Fibroblast of lung (primary cell): ENCODE data around the gene MITF.

Source experiments
- CTCF ChIP-seq, 2 donors: IDR thresholded peaks in 1 of 2; conservative IDR thresholded peaks in 1 of 2; 1 replicate in 1 of 2; 2 replicates in 1 of 2; pipeline ENCODE4 v1.5.1; 2011 to 2012; ENCODE audit warnings: low read length in 2 of 2, control low read depth in 1 of 2, inconsistent platforms in 1 of 2, low read depth in 1 of 2, mild to moderate bottlenecking in 1 of 2
- EZH2 ChIP-seq: IDR thresholded peaks from 2 replicates; pipeline ENCODE4 v1.5.1; 2012; ENCODE audit warnings: low read length, control low read depth, mild to moderate bottlenecking; ENCODE audit errors: missing control alignments

DNA sequence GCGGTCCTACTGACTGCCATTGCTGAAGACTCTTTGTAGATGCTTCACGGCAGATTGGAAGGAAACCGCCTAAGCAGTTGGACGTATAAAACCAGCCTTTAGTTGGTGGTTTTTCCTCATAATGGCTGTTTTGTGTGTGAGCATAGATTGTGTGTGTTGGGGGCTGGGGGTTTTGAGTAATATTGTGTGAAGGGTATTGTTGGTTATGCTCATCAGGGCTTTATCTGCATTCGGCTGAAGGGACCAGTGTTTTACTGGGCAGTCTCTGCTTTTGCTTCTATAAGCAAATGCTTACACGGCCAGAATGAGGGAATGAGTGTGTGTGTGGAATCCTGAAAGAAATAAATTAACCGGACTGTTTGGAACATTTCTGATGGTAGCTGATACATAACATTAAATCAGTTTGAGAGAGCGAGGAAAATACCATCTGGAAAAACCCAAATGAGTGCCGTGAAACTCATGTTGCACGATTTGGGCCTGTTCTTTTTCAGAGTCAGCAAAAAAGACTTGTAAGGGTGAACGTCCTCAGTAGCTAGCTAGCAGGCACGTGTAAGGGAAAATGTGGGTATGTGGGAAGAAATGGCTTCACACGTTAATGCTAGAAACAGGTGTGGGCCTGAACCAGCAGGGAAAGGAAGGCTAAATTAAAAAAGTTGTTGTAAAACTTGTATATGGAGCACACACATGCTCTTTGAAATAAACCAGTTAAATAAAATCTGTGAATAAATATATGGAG, 1.9 kb downstream of the MITF start:
- TF ChIP-seq CTCF (conservative IDR thresholded peaks at IDR 0.05 in 1 of 2, IDR thresholded peaks at IDR 0.05 in 1 of 2; ENCODE audit: low read depth in 1 of 2, low read length in 2 of 2) (no peak), EZH2 (no peak)
